SK-N-SH treated with all-trans-retinoic acid at 6 μM for 48 hours (cell line): ENCODE data around the gene GNAT2.

Experiments
- ARNTL ChIP-seq: fragments of 450-650 bp; formaldehyde crosslinking; IDR thresholded peaks from 2 replicates; pipeline ENCODE4 v1.5.0; 2020; ENCODE audit warnings: low read depth, mild to moderate bottlenecking, moderate library complexity, borderline replicate concordance
- ISL1 ChIP-seq: fragments of 250-450 bp; sonication (Bioruptor Pico); IDR thresholded peaks from 2 replicates; pipeline ENCODE4 v2.1.2; 2022; ENCODE audit warnings: mild to moderate bottlenecking, moderate library complexity
- OSR1 ChIP-seq: fragments of 250-450 bp; sonication (Bioruptor Pico); IDR thresholded peaks from 2 replicates; pipeline ENCODE4 v1.8.0; 2022; ENCODE audit warnings: moderate library complexity, mild to moderate bottlenecking, inconsistent platforms
- TOX ChIP-seq: fragments of 250-450 bp; sonication (Bioruptor Pico); IDR thresholded peaks from 2 replicates; pipeline ENCODE4 v1.8.0; 2021; ENCODE audit warnings: mild to moderate bottlenecking, moderate library complexity, borderline replicate concordance
- ZFP3 ChIP-seq: fragments of 250-450 bp; sonication (Bioruptor Pico); IDR thresholded peaks from 2 replicates; pipeline ENCODE4 v1.5.0; 2020; ENCODE audit warnings: mild to moderate bottlenecking, moderate library complexity
- ZFP30 ChIP-seq: fragments of 450-650 bp; formaldehyde crosslinking; IDR thresholded peaks from 2 replicates; pipeline ENCODE4 v1.5.0; 2022; ENCODE audit warnings: mild to moderate bottlenecking, moderate library complexity
- ZNF565 ChIP-seq: fragments of 450-650 bp; formaldehyde crosslinking; conservative IDR thresholded peaks from 2 replicates; pipeline ENCODE4 v1.5.0; 2020; ENCODE audit warnings: low read depth, mild to moderate bottlenecking, moderate library complexity
- ZNF70 ChIP-seq: fragments of 450-650 bp; formaldehyde crosslinking; IDR thresholded peaks from 2 replicates; pipeline ENCODE4 v1.5.0; 2020; ENCODE audit warnings: mild to moderate bottlenecking, moderate library complexity
- TF ChIP-seq, protein P1 (sequence below): fragments of 250-450 bp; sonication (Bioruptor Pico); IDR thresholded peaks from 2 replicates; pipeline ENCODE4 v1.5.1; 2020; ENCODE audit warnings: low read depth, mild to moderate bottlenecking, moderate library complexity
- TF ChIP-seq, protein P2 (sequence below): fragments of 250-450 bp; sonication (Bioruptor Pico); IDR thresholded peaks from 2 replicates; pipeline ENCODE4 v1.8.0; 2020; ENCODE audit warnings: mild to moderate bottlenecking, moderate library complexity, borderline replicate concordance

DNA sequence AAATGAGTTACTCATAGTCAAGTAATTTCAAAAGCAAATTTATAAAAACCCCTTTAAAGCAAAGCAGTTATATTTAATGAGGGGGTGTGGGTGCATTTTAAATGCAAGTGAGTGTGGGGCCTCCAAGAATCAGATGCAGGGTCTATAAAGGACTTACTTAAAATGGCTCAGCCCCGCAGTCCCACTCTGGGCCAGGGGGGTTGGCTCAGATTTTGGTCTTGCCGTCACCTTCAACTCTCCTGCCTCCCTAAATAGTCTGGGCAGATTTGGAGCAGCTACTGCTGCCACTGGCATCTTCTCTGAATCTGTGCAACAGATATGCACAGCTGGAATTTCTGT, 16.4 kb upstream of the GNAT2 start:
- TF ChIP-seq OSR1, result no peak
- no peak for TF ChIP-seq TOX
- TF ChIP-seq ZFP30 (CRISPR knock-in tag), result no peak
- no peak for TF ChIP-seq ZNF565 (CRISPR knock-in tag)
- no peak for TF ChIP-seq ARNTL (CRISPR knock-in tag)
- TF ChIP-seq, protein P1, sequence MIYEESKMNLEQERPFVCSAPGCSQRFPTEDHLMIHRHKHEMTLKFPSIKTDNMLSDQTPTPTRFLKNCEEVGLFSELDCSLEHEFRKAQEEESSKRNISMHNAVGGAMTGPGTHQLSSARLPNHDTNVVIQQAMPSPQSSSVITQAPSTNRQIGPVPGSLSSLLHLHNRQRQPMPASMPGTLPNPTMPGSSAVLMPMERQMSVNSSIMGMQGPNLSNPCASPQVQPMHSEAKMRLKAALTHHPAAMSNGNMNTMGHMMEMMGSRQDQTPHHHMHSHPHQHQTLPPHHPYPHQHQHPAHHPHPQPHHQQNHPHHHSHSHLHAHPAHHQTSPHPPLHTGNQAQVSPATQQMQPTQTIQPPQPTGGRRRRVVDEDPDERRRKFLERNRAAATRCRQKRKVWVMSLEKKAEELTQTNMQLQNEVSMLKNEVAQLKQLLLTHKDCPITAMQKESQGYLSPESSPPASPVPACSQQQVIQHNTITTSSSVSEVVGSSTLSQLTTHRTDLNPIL, result no peak
- TF ChIP-seq ISL1 (CRISPR knock-in tag), result no peak
- TF ChIP-seq, protein P2, sequence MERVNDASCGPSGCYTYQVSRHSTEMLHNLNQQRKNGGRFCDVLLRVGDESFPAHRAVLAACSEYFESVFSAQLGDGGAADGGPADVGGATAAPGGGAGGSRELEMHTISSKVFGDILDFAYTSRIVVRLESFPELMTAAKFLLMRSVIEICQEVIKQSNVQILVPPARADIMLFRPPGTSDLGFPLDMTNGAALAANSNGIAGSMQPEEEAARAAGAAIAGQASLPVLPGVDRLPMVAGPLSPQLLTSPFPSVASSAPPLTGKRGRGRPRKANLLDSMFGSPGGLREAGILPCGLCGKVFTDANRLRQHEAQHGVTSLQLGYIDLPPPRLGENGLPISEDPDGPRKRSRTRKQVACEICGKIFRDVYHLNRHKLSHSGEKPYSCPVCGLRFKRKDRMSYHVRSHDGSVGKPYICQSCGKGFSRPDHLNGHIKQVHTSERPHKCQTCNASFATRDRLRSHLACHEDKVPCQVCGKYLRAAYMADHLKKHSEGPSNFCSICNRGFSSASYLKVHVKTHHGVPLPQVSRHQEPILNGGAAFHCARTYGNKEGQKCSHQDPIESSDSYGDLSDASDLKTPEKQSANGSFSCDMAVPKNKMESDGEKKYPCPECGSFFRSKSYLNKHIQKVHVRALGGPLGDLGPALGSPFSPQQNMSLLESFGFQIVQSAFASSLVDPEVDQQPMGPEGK (CRISPR knock-in tag), result no peak
- TF ChIP-seq ZNF70 (CRISPR knock-in tag), result no peak
- no peak for TF ChIP-seq ZFP3 (CRISPR knock-in tag)
